ENCODE measurements around the gene UBE3A. TPM values are rescaled to one million over a fixed set of nuclear protein-coding genes. Genes with fewer than 3 reads are reported as not detected.

The UBE3A gene
- total and polyA plus RNA-seq, 9 of the 15 experiments (the other 6 are each of a cell fraction or from before 2014, with no cell fraction given): 29.3 to 103 (median 60.2) TPM

- TF ChIP-seq MYC (IDR thresholded peaks at IDR 0.05; ENCODE audit: low read depth, low read length) (no peak), MYC (CRISPR knock-in tag; IDR thresholded peaks at IDR 0.05; ENCODE audit: borderline replicate concordance, low read depth) (no peak; the same call in 1 of the 2 replicates), BRD9 (IDR thresholded peaks at IDR 0.05; ENCODE audit: low read depth, partially characterized antibody) (peak; percentile 4), ZNF232 (CRISPR knock-in tag; IDR thresholded peaks at IDR 0.05) (no peak), NFIX (CRISPR knock-in tag; IDR thresholded peaks at IDR 0.05; ENCODE audit: low read depth) (no peak), NR2C2 (CRISPR knock-in tag; IDR thresholded peaks at IDR 0.05) (no peak), NR2C2 (tag; IDR thresholded peaks at IDR 0.05) (0 out of 2 replicates have a peak, but pooled peaks have one; percentile 22), GABPA (tag; conservative IDR thresholded peaks at IDR 0.05; ENCODE audit: low read depth) (peak; percentile 11; the same call in 1 of the 2 replicates)
These were observed 579 bp upstream of the UBE3A start (continued) for GRCh38 chr15:25439369-25439836.

DNA sequence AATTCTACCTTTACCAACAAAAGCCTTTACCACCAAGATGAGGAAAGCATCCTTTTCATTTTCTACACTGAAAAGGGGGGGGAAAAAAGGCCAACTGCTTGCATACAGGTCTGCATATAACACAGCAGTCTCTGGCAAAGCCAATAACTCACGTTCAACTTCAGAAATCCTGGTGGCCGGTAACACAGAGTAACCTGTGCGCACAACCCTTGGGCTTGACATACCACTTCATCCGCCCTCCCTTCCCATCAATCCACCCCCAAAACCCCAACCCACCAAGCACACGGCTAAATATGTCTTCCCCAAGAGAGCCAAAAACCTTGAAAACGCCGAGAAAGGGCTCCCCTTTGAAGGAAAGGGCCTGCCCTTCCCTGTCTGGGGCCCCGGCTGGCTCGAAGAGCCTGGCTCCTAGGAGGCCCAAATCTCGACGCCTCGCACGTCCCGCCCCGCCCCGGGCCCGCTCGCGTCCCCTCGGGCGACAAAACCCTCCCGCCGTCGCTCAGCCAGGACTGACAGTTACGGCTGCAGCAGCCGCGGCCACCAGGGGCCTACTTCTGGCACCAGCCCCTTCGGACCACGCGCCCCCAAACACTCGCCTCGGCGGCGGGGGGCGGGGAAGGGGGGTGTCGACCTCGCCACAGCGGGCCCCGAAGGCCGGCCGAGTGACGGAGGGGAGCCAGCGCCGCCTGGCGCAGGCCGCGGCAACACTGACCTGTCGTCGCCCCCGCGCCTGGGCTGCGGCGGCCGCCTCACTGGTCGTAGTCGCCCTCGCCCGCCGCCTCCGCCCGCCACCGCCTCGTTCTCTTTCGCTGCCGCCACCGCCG, 835 bp downstream of the UBE3A start:
- H3K9me1 ChIP-seq (ENCODE audit: control insufficient read depth, insufficient read depth, low read length): no peaks in the 10 kb centered on the region
- DNase-seq (ENCODE audit: extremely low read depth in 1 of 4, low spot score in 3 of 4) (peak; percentile 52 to 74 (median 53)), FAIRE-seq (no peak), ATAC-seq (peak; percentile 82)
- H2AFZ ChIP-seq (ENCODE audit: low read depth, low read length): peak overlapping the region; percentile 86; the same call in 1 of the 2 replicates
- no peaks in the 10 kb centered on the region for H3K27me3 ChIP-seq (ENCODE audit: control insufficient read depth in 2 of 2, insufficient read depth in 2 of 2, low read length in 2 of 2)
- ChIA-PET POLR2A (interaction anchor here (2.8 kb wide), 1 partner anchor 11 kb away, joined by 12 read pairs; no protein-coding TSS in a partner anchor), CTCF (ENCODE audit: low intra/inter-chr PET ratio) (interaction anchor here (1.0 kb wide), 1 partner anchor 231 kb away, joined by 3 read pairs; no protein-coding TSS in a partner anchor)
- peaks cover 30% of the 10 kb centered on the region for H4K20me1 ChIP-seq (replicated peaks; ENCODE audit: control insufficient read depth, insufficient read depth, low read length)
- H3K4me1 ChIP-seq (replicated peaks in 1 of 2; ENCODE audit: control insufficient read depth in 2 of 2, insufficient read depth in 2 of 2, low read length in 2 of 2): peaks cover 4 to 5% of the 10 kb centered on the region in 2 experiments; a peak in 2 of 5 replicates
- peak overlapping the region; percentile 86 for H3K4me2 ChIP-seq (ENCODE audit: insufficient read depth, low read length)
- peak overlapping the region; percentile 99 for H3K9ac ChIP-seq (ENCODE audit: insufficient read depth in 1 of 2, low read depth in 2 of 2, low read length in 2 of 2)
- no peaks in the 10 kb centered on the region for H3K9me3 ChIP-seq (replicated peaks; ENCODE audit: control insufficient read depth, insufficient read depth, low read depth, low read length)
- no TSS peak for BruUV-seq (replicated peaks)
- H3K79me2 ChIP-seq (ENCODE audit: control insufficient read depth, insufficient read depth, low read length): peaks cover 63% of the 10 kb centered on the region
- peaks cover 15% of the 10 kb centered on the region; the same call in 1 of the 3 replicates for H3K36me3 ChIP-seq (ENCODE audit: control insufficient read depth, insufficient read depth, low read length)
- peak overlapping the region; percentile 95 for H3K4me3 ChIP-seq
- in situ Hi-C loops (cut with MboI): no loop called here
- under 1% methylated on average over 33 of the region's 67 CpGs for WGBS (ENCODE audit: insufficient coverage, low coverage, missing lambda C conversion rate)
- H3K27ac ChIP-seq (ENCODE audit: extremely low read depth, low read depth, low read length): peak overlapping the region; percentile 98
- intact Hi-C loops (cut with micrococcal nuclease): loop anchor here (5.0 kb wide), 3 partner anchors 41 to 91 kb away; no protein-coding TSS in a partner anchor
- no peak for TF ChIP-seq KAT7 (CRISPR knock-in tag; IDR thresholded peaks at IDR 0.05; ENCODE audit: borderline replicate concordance)
- no peak for TF ChIP-seq BRF2 (IDR thresholded peaks at IDR 0.05; ENCODE audit: borderline replicate concordance, insufficient read depth, insufficient read length)
- no peak for TF ChIP-seq THRA (IDR thresholded peaks at IDR 0.05)
- TF ChIP-seq U2AF1 (optimal IDR thresholded peaks at IDR 0.05; ENCODE audit: low read depth, low read length): peak; percentile 29
- no peak for TF ChIP-seq CLOCK (CRISPR knock-in tag; IDR thresholded peaks at IDR 0.05; ENCODE audit: borderline replicate concordance)
- peak; percentile 32; the same call in 1 of the 2 replicates for TF ChIP-seq XRCC5 (IDR thresholded peaks at IDR 0.05; ENCODE audit: low read depth, low read length)
